ENCODE data around the gene CAMTA1.

DNA sequence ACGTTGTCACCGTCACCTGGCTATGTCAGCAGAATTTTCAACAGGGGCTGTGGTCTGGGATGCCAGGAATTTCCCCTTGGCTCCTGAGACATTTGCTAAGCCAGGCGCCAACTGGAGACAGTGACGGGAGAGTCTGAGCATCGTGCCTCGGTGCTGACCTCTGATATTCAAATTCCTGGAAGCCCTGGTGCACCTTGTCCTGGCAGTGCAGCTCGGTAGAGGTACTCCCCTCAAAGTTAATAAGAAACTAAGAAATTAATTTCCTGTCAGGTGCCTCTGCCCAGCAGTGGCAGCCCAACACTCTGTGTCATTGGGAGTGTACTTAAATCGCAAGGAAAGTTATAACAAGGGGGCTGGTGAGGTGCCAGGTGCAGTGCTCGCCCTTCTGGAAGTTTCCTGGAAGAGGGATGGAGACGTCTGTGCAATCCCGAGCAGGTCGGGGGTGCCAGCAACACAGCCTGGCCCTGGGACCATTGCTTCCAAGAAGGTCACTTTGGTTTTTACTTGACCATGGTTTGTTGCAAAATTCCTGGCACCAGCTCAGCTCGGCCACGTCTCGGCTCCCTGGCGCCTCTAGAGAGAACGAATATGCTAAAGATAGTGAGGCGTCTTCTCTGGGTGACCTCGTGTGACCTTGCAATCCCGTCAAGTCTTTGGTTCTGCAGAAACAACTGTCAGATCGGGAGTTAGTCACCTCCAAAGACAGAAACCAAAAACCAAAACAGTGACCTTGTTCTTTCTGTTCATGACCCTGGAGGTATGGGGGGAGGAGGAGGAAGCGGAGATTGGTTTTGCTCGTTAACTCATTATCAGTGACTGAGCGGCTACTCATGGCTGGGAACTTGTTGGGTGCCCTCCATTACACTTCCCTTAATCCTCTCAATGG is 836.3 kb downstream of the CAMTA1 start:
- TF ChIP-seq POLR2AphosphoS5 (IDR thresholded peaks at IDR 0.05) (no peak), EZH2 (IDR thresholded peaks at IDR 0.05; ENCODE audit: borderline replicate concordance, insufficient read depth, low read length, poor library complexity, severe bottlenecking) (no peak), EP300 (conservative IDR thresholded peaks at IDR 0.05; ENCODE audit: poor library complexity, severe bottlenecking) (no peak), TAF1 (IDR thresholded peaks at IDR 0.05; ENCODE audit: low read depth) (no peak)
- TF ChIP-seq, protein P1, sequence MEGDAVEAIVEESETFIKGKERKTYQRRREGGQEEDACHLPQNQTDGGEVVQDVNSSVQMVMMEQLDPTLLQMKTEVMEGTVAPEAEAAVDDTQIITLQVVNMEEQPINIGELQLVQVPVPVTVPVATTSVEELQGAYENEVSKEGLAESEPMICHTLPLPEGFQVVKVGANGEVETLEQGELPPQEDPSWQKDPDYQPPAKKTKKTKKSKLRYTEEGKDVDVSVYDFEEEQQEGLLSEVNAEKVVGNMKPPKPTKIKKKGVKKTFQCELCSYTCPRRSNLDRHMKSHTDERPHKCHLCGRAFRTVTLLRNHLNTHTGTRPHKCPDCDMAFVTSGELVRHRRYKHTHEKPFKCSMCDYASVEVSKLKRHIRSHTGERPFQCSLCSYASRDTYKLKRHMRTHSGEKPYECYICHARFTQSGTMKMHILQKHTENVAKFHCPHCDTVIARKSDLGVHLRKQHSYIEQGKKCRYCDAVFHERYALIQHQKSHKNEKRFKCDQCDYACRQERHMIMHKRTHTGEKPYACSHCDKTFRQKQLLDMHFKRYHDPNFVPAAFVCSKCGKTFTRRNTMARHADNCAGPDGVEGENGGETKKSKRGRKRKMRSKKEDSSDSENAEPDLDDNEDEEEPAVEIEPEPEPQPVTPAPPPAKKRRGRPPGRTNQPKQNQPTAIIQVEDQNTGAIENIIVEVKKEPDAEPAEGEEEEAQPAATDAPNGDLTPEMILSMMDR (IDR thresholded peaks at IDR 0.05; ENCODE audit: poor library complexity, severe bottlenecking) = no peak

Data from neural cell (in vitro differentiated cells).